SHP77 (cell line): ENCODE measurements around the gene MON1B.
"Not testable (repeated sequence)": the region's sequence is repeated elsewhere in the genome, so short reads cannot be mapped to it uniquely, and the experiment has no call there.

ENCODE experiments used
- DNase-seq, 2 experiments: peaks; one replicate each; lab custom pipeline; 2025; lab: John Stamatoyannopoulos, UW

Gene MON1B

GRCh38 chr16:77190478-77191258 is at the start of gene MON1B:
TSS of gene MON1B (plus strand) at chr16:77191190. CDS start at chr16:77191486, 296 bp downstream.
- peak; percentile 99 for DNase-seq

GRCh38 chr16:77143364-77143763 is 47.6 kb upstream of the MON1B start:
- no peak for DNase-seq

GRCh38 chr16:77148121-77148520 is 42.9 kb upstream of the MON1B start:
- DNase-seq = no peak

- no peak for DNase-seq
These were observed 33.5 kb upstream of the MON1B start for GRCh38 chr16:77157346-77158058.

GRCh38 chr16:77158293-77158692 is 32.7 kb upstream of the MON1B start:
- no peak for DNase-seq

GRCh38 chr16:77165006-77165405 is 26.0 kb upstream of the MON1B start:
- DNase-seq = no peak

GRCh38 chr16:77165536-77166236 is 25.3 kb upstream of the MON1B start:
- not testable (repeated sequence) for DNase-seq

- no peak for DNase-seq
These were observed 24.3 kb upstream of the MON1B start for GRCh38 chr16:77166726-77167125.

GRCh38 chr16:77168901-77169300 is 22.1 kb upstream of the MON1B start:
- no peak for DNase-seq

- peak; percentile 48 to 73 for DNase-seq
These were observed 21.2 kb upstream of the MON1B start for GRCh38 chr16:77169650-77170236.

GRCh38 chr16:77170805-77171204 is 20.2 kb upstream of the MON1B start:
- no peak for DNase-seq

GRCh38 chr16:77171745-77172635 is 19.0 kb upstream of the MON1B start:
- DNase-seq = peak; percentile 67 to 71

- no peak for DNase-seq
These were observed 18.0 kb upstream of the MON1B start for GRCh38 chr16:77172951-77173350.

GRCh38 chr16:77183137-77183536 is 7.9 kb upstream of the MON1B start:
- DNase-seq = no peak

- not testable (repeated sequence) for DNase-seq
These were observed 4.7 kb upstream of the MON1B start for GRCh38 chr16:77186298-77186697.

- no peak for DNase-seq
These were observed 856 bp upstream of the MON1B start for GRCh38 chr16:77190190-77190477.

- peak in 1 of 2 experiments; percentile 6 for DNase-seq
These were observed 424 bp downstream of the MON1B start for GRCh38 chr16:77191259-77191969.

GRCh38 chr16:77193377-77193776 is 2.4 kb downstream of the MON1B start:
- no peak for DNase-seq

- no peak for DNase-seq
These were observed 3.6 kb downstream of the MON1B start for GRCh38 chr16:77194295-77195231.

- DNase-seq = no peak
These were observed 4.4 kb downstream of the MON1B start for GRCh38 chr16:77195411-77195810.
